Adrenal gland (tissue), 5 donors: ENCODE measurements around the gene LPP.

Experiments used
- CTCF ChIP-seq, 6 experiments: fragments of 450-650 bp in 4 of 6; fragments of 200-600 bp in 2 of 6; sonication (generic) in 1 of 6; IDR thresholded peaks; 1 replicate in 5 of 6; 2 replicates in 1 of 6; pipeline versions ENCODE4 v1.5.1 to v1.8.0; 2016 to 2021; ENCODE audit warnings: antibody characterized with exemption in 6 of 6, mild to moderate bottlenecking in 2 of 6, moderate library complexity in 1 of 6
- POLR2A ChIP-seq, 2 donors: fragments of 450-650 bp; IDR thresholded peaks; one replicate each; pipeline ENCODE4 v1.6.1; 2017; ENCODE audit warnings: antibody characterized with exemption in 2 of 2, mild to moderate bottlenecking in 2 of 2, moderate library complexity in 1 of 2
- donor health status: DM: no; HTN: no; CAD: no.

- TF ChIP-seq POLR2A (IDR thresholded peaks at IDR 0.05) (no peak), CTCF (IDR thresholded peaks at IDR 0.05) (no peak)
Observed at GRCh38 chr3:188432802-188433520, 279.0 kb downstream of the LPP start.
